Measurements from ENCODE around the gene LRRC51.
"Not testable (repeated sequence)": the region's sequence is repeated elsewhere in the genome, so short reads cannot be mapped to it uniquely, and the experiment has no call there.

Gene LRRC51

DNA sequence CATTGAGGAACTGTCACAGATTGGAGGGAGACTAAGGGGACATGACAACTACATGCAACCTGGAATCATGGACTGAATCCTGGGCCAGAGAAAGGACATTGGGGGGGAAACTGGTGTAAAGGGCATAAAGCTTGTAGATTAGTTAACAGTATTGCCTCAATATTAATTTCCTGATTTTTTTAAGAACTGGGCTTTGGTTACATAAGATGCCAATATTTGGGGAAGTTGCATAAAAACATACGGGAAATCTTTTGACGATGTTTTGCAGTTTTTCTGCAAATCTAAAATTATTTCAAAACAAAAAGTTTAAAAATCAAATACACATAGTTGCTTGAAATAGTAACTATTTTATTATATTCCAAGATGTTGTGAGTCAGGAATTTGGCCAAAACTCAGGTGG lies 52.0 kb downstream of the LRRC51 start:
- H3F3A ChIP-seq (ENCODE audit: low read depth): no peaks in the 10 kb centered on the region
- no peak overlapping the region for H2AFZ ChIP-seq (ENCODE audit: low read length)
- peaks cover 5% of the 10 kb centered on the region; the same call in 1 of the 2 replicates for H3K9me3 ChIP-seq (ENCODE audit: insufficient read depth, low read depth, low read length)
- H4K20me1 ChIP-seq (ENCODE audit: insufficient read depth, low read length, poor library complexity, severe bottlenecking): no peaks in the 10 kb centered on the region
- H3K9ac ChIP-seq (ENCODE audit: low read depth, low read length, poor library complexity, severe bottlenecking): no peak overlapping the region
- no peak overlapping the region for H3K4me3 ChIP-seq (ENCODE audit: low read length, poor library complexity, severe bottlenecking)
- H3K9me2 ChIP-seq (replicated peaks; ENCODE audit: low read depth, low read length): no peaks in the 10 kb centered on the region
- no peak overlapping the region for H3K4me2 ChIP-seq (ENCODE audit: low read depth, low read length, poor library complexity, severe bottlenecking)
- no peak for TF ChIP-seq EZH2phosphoT487 (IDR thresholded peaks at IDR 0.05; ENCODE audit: borderline replicate concordance)
- no peak for TF ChIP-seq CTCF (conservative IDR thresholded peaks at IDR 0.05; ENCODE audit: low read length)
- H3K4me1 ChIP-seq (ENCODE audit: insufficient read depth, low read length, poor library complexity, severe bottlenecking): no peaks in the 10 kb centered on the region
- H3K27me3 ChIP-seq (ENCODE audit: insufficient read depth, low read length, poor library complexity, severe bottlenecking): no peaks in the 10 kb centered on the region
- H3K79me2 ChIP-seq (ENCODE audit: insufficient read depth, low read length): no peaks in the 10 kb centered on the region
- H3K36me3 ChIP-seq (ENCODE audit: insufficient read depth, low read length): no peaks in the 10 kb centered on the region

- not testable (repeated sequence) for H3K4me2 ChIP-seq (ENCODE audit: low read depth, low read length, poor library complexity, severe bottlenecking); H3K4me3 ChIP-seq (ENCODE audit: low read length, poor library complexity, severe bottlenecking); H3F3A ChIP-seq (ENCODE audit: low read depth); H3K79me2 ChIP-seq (ENCODE audit: insufficient read depth, low read length); H3K36me3 ChIP-seq (ENCODE audit: insufficient read depth, low read length); H3K9me3 ChIP-seq (ENCODE audit: insufficient read depth, low read depth, low read length); H3K9me2 ChIP-seq (replicated peaks; ENCODE audit: low read depth, low read length); H2AFZ ChIP-seq (ENCODE audit: low read length); H4K20me1 ChIP-seq (ENCODE audit: insufficient read depth, low read length, poor library complexity, severe bottlenecking); H3K9ac ChIP-seq (ENCODE audit: low read depth, low read length, poor library complexity, severe bottlenecking); H3K4me1 ChIP-seq (ENCODE audit: insufficient read depth, low read length, poor library complexity, severe bottlenecking); H3K27me3 ChIP-seq (ENCODE audit: insufficient read depth, low read length, poor library complexity, severe bottlenecking)
These were observed 54.8 kb downstream of the LRRC51 start, which contains the start of gene FOLR3 for GRCh38 chr11:72135473-72135872. Gene FOLR3 (plus strand): TSS chr11:72135725. CDS start chr11:72135953, 228 bp downstream.

- Histone ChIP-seq H3K9me3 (ENCODE audit: insufficient read depth, low read depth, low read length) (no peaks in the 10 kb centered on the region), H3K36me3 (ENCODE audit: insufficient read depth, low read length) (no peaks in the 10 kb centered on the region), H3K4me3 (ENCODE audit: low read length, poor library complexity, severe bottlenecking) (no peak overlapping the region), H3K9ac (ENCODE audit: low read depth, low read length, poor library complexity, severe bottlenecking) (no peak overlapping the region), H3K9me2 (replicated peaks; ENCODE audit: low read depth, low read length) (no peaks in the 10 kb centered on the region), H3K79me2 (ENCODE audit: insufficient read depth, low read length) (no peaks in the 10 kb centered on the region), H3F3A (ENCODE audit: low read depth) (no peaks in the 10 kb centered on the region), H3K4me1 (ENCODE audit: insufficient read depth, low read length, poor library complexity, severe bottlenecking) (no peaks in the 10 kb centered on the region), H3K4me2 (ENCODE audit: low read depth, low read length, poor library complexity, severe bottlenecking) (no peak overlapping the region), H4K20me1 (ENCODE audit: insufficient read depth, low read length, poor library complexity, severe bottlenecking) (no peaks in the 10 kb centered on the region), H2AFZ (ENCODE audit: low read length) (no peak overlapping the region), H3K27me3 (ENCODE audit: insufficient read depth, low read length, poor library complexity, severe bottlenecking) (no peaks in the 10 kb centered on the region)
- no peak for TF ChIP-seq CTCF (conservative IDR thresholded peaks at IDR 0.05; ENCODE audit: low read length)
- no peak for TF ChIP-seq EZH2phosphoT487 (IDR thresholded peaks at IDR 0.05; ENCODE audit: borderline replicate concordance)
These were observed 55.4 kb downstream of the LRRC51 start for GRCh38 chr11:72135891-72136683.
